Sigmoid colon (tissue), 7 donors: ENCODE data around the gene PHC2. TPM values are rescaled to one million over a fixed set of nuclear protein-coding genes. Genes with fewer than 3 reads are reported as not detected.

Experiments used
- DNase-seq: peaks from one replicate; pipeline ENCODE4 v3.0.0-alpha.2; 2019
- H3K27ac ChIP-seq, 4 donors: fragments of 200-600 bp; sonication (generic); one replicate each; pipeline ENCODE4 v1.5.1; 2016 to 2019; ENCODE audit warnings: mild to moderate bottlenecking in 1 of 4
- H3K27me3 ChIP-seq, 3 donors: fragments of 200-600 bp; sonication (generic); one replicate each; pipeline ENCODE4 v1.5.1; 2019; ENCODE audit warnings: mild to moderate bottlenecking in 1 of 3
- H3K36me3 ChIP-seq, 4 donors: fragments of 200-600 bp; sonication (generic); one replicate each; pipeline ENCODE4 v1.5.1; 2016 to 2019
- H3K4me1 ChIP-seq, 4 donors: fragments of 200-600 bp; sonication (generic); one replicate each; pipeline ENCODE4 v1.5.1; 2017 to 2019
- H3K4me3 ChIP-seq, 4 donors: fragments of 200-600 bp; sonication (generic); one replicate each; pipeline ENCODE4 v1.5.1; 2017 to 2019; ENCODE audit warnings: mild to moderate bottlenecking in 2 of 4, moderate library complexity in 1 of 4
- H3K9me3 ChIP-seq, 4 donors: fragments of 200-600 bp in 3 of 4; sonication (generic) in 3 of 4; one replicate each; pipeline versions ENCODE4 v1.5.1 to v1.6.1; 2013 to 2019
- CTCF ChIP-seq, 4 experiments: fragments of 450-650 bp in 3 of 4; fragments of 200-600 bp in 1 of 4; IDR thresholded peaks; one replicate each; pipeline ENCODE4 v1.5.1; 2016 to 2019; ENCODE audit warnings: antibody characterized with exemption in 4 of 4, mild to moderate bottlenecking in 3 of 4, moderate library complexity in 2 of 4
- EP300 ChIP-seq, 4 donors: sonication (generic); formaldehyde crosslinking; IDR thresholded peaks; one replicate each; pipeline ENCODE4 v1.6.1; 2017; ENCODE audit warnings: antibody characterized with exemption in 4 of 4
- POLR2A ChIP-seq, 2 donors: fragments of 450-650 bp; IDR thresholded peaks; one replicate each; pipeline ENCODE4 v1.6.1; 2016; ENCODE audit warnings: antibody characterized with exemption in 2 of 2, mild to moderate bottlenecking in 2 of 2, moderate library complexity in 2 of 2
- POLR2AphosphoS5 ChIP-seq, 4 donors: sonication (generic); formaldehyde crosslinking; IDR thresholded peaks; one replicate each; pipeline ENCODE4 v1.6.1; 2017; ENCODE audit warnings: antibody characterized with exemption in 4 of 4
- WGBS, 2 donors: extraction: QIAGEN DNeasy Blood & Tissue Kit; methylation state at CpG; one replicate each; pipeline ENCODE4 v1.1.7; 2013; 5-methylcytosine and 5-hydroxymethylcytosine counted together
- intact Hi-C: fragments of 100-400 bp; cut with DNase I; formaldehyde crosslinking; loops from one replicate; pipeline ENCODE4 v1.15.1; 2023
- polyA plus RNA-seq, 3 donors: library from polyadenylated mRNA; stranded (reverse); fragments of 200-250 nt; gene quantifications; one replicate each; pipeline ENCODE4 v1.2.3, GENCODE V29; 2013
- total RNA-seq, 4 donors: library from RNA; depleted of rRNA; stranded (reverse); fragments of >200 nt; gene quantifications; one replicate each; pipeline ENCODE4 v1.1.0, GENCODE V29; 2016
- donor health status: healthy with polysubstance abuse.
- donor health status: Bipolar disorder and iron deficiency.
- donor health status: healthy.

Gene PHC2
- total and polyA plus RNA-seq, 7 donors = 56.2 to 199 (median 96.3) TPM

- Histone ChIP-seq H3K27me3 (no peaks in the 10 kb centered on the region), H3K27ac (no peak overlapping the region), H3K36me3 (peaks cover 0 to 18% (median 2%) of the 10 kb centered on the region in 4 donors), H3K4me3 (no peak overlapping the region), H3K4me1 (peaks cover 0 to 19% (median 12%) of the 10 kb centered on the region in 4 donors), H3K9me3 (no peaks in the 10 kb centered on the region)
- intact Hi-C loops = no loop called here
- no peak for DNase-seq
- 93 to 98% methylated on average over 3 of the region's 3 CpGs for WGBS, 2 donors
- TF ChIP-seq CTCF (IDR thresholded peaks at IDR 0.05) (no peak), POLR2A (IDR thresholded peaks at IDR 0.05) (no peak), EP300 (IDR thresholded peaks at IDR 0.05) (no peak), POLR2AphosphoS5 (IDR thresholded peaks at IDR 0.05) (no peak)
These were observed 141.1 kb downstream of the PHC2 start for GRCh38 chr1:33289858-33290154.

- H3K4me3 ChIP-seq = no peak overlapping the region
- intact Hi-C loops = no loop called here
- no peak overlapping the region for H3K27ac ChIP-seq
- TF ChIP-seq CTCF (IDR thresholded peaks at IDR 0.05) (no peak), POLR2A (IDR thresholded peaks at IDR 0.05) (no peak), EP300 (IDR thresholded peaks at IDR 0.05) (no peak), POLR2AphosphoS5 (IDR thresholded peaks at IDR 0.05) (no peak)
- H3K27me3 ChIP-seq = no peaks in the 10 kb centered on the region
- H3K9me3 ChIP-seq = no peaks in the 10 kb centered on the region
- peaks cover 0 to 19% (median 12%) of the 10 kb centered on the region in 4 donors for H3K4me1 ChIP-seq
- 95 to 96% methylated on average over 16 of the region's 16 CpGs for WGBS, 2 donors
- DNase-seq = peak; percentile 58
- peaks cover 0 to 16% (median 0%) of the 10 kb centered on the region in 4 donors for H3K36me3 ChIP-seq
These were observed 141.7 kb downstream of the PHC2 start for GRCh38 chr1:33288976-33289857.

GRCh38 chr1:33287317-33287716, 143.6 kb downstream of the PHC2 start:
- Histone ChIP-seq H3K27me3 (no peaks in the 10 kb centered on the region), H3K27ac (no peak overlapping the region), H3K4me1 (peaks cover 0 to 10% (median 0%) of the 10 kb centered on the region in 4 donors), H3K4me3 (no peak overlapping the region), H3K9me3 (no peaks in the 10 kb centered on the region), H3K36me3 (peaks cover 0 to 32% (median 5%) of the 10 kb centered on the region in 4 donors)
- DNase-seq = peak; percentile 26
- intact Hi-C loops = no loop called here
- no peak for TF ChIP-seq EP300 (IDR thresholded peaks at IDR 0.05)
- TF ChIP-seq CTCF (IDR thresholded peaks at IDR 0.05) = no peak
- no peak for TF ChIP-seq POLR2AphosphoS5 (IDR thresholded peaks at IDR 0.05)
- TF ChIP-seq POLR2A (IDR thresholded peaks at IDR 0.05) = no peak
- 84 to 85% methylated on average over 2 of the region's 2 CpGs for WGBS, 2 donors

- peaks cover 5 to 39% (median 12%) of the 10 kb centered on the region in 4 donors for H3K36me3 ChIP-seq
- no peak overlapping the region for H3K27ac ChIP-seq
- 82 to 86% methylated on average over 8 of the region's 8 CpGs for WGBS, 2 donors
- H3K4me1 ChIP-seq = peaks cover 0 to 10% (median 0%) of the 10 kb centered on the region in 4 donors
- no peak overlapping the region for H3K4me3 ChIP-seq
- intact Hi-C loops = no loop called here
- DNase-seq = peak; percentile 14
- H3K9me3 ChIP-seq = no peaks in the 10 kb centered on the region
- TF ChIP-seq POLR2A (IDR thresholded peaks at IDR 0.05) (no peak), EP300 (IDR thresholded peaks at IDR 0.05) (no peak), POLR2AphosphoS5 (IDR thresholded peaks at IDR 0.05) (no peak), CTCF (IDR thresholded peaks at IDR 0.05) (no peak)
- no peaks in the 10 kb centered on the region for H3K27me3 ChIP-seq
These were observed 144.3 kb downstream of the PHC2 start for GRCh38 chr1:33286451-33287185.
